LNCAP (cell line): ENCODE measurements around the gene NXPE3.

Source experiments
- CTCF ChIP-seq: fragments of 450-650 bp; IDR thresholded peaks from 2 replicates; pipeline ENCODE4 v1.5.1; 2017; ENCODE audit warnings: mild to moderate bottlenecking

NXPE3 gene

GRCh38 chr3:101836652-101837598 is 57.9 kb downstream of the NXPE3 start:
- TF ChIP-seq CTCF: no peak

- no peak for TF ChIP-seq CTCF
Observed at GRCh38 chr3:101838691-101839090, 59.7 kb downstream of the NXPE3 start.

GRCh38 chr3:101840066-101840465 is 61.1 kb downstream of the NXPE3 start:
- no peak for TF ChIP-seq CTCF

- no peak for TF ChIP-seq CTCF
Observed at GRCh38 chr3:101842245-101842934, 63.4 kb downstream of the NXPE3 start.

- TF ChIP-seq CTCF: no peak
Observed at GRCh38 chr3:101842935-101843330, 63.9 kb downstream of the NXPE3 start.

GRCh38 chr3:101845425-101845824 is 66.4 kb downstream of the NXPE3 start:
- no peak for TF ChIP-seq CTCF

- no peak for TF ChIP-seq CTCF
Observed at GRCh38 chr3:101846709-101847108, 67.7 kb downstream of the NXPE3 start.
